T1000 (cell line): ENCODE measurements around the gene CHST11.
"Not testable (repeated sequence)": the region's sequence is repeated elsewhere in the genome, so short reads cannot be mapped to it uniquely, and the experiment has no call there.

Experiments
- DNase-seq: peaks from one replicate; lab custom pipeline; 2025; ENCODE audit warnings: mixed read lengths; lab: John Stamatoyannopoulos, UW

The CHST11 gene

DNA sequence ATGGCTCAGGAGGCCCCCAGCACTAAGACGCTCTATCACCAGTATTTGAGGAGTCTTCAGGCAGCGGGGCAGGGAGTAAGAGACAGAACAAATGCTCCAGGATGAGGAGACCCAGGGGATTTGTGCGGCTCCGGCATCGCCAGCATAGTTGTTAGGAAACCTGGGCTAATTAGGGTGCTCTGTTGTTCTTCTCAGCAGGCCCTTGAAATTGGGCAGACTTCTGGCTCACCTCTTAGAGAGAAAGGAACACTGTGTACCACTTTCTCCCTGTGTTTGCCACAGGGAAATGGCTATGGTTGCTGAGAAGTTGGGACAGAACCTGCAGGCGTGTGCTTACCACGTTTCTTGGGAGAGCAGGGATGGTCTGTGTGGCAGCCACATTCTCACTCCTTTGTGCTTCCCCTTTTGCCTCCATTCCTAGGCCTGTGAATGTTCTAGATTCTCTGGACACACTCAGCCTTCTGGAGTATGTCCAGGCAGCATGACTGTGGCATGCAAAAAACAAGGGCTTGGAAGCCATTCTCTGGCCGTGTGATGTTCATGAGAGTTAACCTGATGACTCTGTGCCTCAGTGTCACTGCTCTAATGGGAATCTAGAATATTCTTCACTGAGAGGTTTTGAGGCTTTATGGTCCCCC, 109.0 kb downstream of the CHST11 start:
- DNase-seq, result no peak

GRCh38 chr12:104566244-104566993, 109.7 kb downstream of the CHST11 start:
- no peak for DNase-seq

- DNase-seq, result no peak
Measured at GRCh38 chr12:104567832-104568486, 111.2 kb downstream of the CHST11 start.

DNA sequence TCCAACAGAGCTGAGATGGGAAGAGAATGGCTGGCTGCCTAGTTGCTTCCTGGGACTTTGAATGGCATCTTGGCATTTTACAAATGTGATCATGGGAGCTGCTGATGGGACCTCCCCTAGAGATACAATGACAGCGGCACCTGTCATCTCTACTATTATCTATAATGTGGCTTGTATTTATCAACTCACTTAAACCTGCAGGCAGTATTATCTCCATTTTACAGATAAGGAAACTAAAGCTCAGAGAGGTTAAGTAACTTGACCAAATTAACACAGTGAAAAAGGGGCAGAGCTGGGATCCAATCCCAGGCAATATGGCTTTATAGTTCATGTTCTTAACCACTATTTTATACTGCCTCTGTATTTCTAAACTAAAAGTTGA, 111.7 kb downstream of the CHST11 start:
- DNase-seq, result no peak

DNA sequence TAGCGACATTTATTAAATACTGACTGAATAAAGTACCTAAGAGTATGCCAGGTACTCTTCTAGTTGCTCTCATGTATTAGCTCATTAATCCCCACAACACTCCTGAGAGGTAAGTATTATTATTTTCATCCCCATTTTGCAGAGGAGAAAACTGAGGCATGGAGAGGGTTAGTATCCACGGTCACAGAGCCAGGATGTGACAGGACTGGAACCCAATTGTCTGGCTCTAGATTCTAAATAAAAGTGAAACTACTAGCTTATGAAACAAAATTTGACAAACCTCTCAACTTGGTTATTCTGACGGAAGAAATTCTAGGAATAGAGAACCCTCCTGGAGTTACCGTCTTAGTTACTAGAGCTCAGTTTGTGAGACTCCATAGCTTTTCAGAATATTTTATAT, 112.2 kb downstream of the CHST11 start:
- DNase-seq, result no peak

DNA sequence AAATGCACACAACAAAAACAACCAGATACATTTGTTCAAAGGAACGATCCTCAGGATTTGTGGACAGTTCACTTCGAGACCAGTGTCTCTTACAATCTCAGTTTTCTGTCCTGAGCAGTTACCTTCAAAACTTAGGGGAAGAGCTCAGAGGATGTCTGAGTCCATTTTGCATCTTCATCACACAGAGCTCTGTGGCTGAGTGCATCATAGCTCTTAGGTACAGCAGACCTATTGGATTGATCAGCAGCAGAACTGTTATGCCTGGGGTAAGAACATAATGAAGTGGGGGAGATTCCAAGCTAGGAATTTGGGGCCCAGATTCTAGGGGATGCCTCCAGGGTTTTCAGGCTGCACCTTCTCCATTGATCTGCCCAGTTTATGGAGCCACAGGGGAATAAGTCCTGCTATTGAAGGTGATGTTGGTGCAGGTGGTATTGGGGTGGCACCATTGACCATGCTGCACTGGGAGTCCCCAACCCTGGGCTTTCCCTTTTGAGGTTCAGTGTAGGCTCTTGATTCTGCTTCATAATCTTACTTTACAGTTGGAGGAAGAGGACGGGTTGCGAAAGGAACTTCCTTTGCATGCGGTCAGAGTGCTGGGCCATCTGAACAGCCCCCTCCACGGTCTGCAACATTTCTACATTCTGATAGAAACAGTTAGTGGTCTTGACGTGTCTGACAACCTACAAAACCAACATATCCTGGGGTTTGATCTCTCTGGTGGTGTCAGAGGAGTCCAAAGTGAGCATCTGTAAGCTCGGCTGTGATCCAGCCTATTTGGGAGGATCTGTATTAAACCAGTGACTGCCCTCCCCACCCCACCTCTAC, 112.8 kb downstream of the CHST11 start:
- DNase-seq, result no peak

GRCh38 chr12:104570174-104570907, 113.6 kb downstream of the CHST11 start:
- no peak for DNase-seq

DNA sequence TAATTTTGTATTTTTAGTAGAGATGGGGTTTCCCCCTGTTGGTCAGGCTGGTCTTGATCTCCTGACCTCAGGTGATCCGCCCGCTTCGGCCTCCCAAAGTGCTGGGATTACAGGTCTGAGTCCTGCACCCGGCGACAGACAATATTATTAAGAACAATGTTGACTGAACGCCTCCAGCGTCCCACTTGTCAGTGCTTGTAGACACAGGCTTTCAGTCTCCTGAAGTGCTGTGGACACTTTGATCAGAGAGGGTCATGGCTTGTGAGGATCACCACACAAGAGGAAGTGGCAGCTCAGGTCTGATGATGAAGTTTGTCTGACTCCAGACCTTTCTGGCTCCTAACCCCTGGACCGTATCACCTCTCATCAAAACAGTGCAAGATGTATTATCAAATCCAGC, 114.6 kb downstream of the CHST11 start:
- no peak for DNase-seq

DNA sequence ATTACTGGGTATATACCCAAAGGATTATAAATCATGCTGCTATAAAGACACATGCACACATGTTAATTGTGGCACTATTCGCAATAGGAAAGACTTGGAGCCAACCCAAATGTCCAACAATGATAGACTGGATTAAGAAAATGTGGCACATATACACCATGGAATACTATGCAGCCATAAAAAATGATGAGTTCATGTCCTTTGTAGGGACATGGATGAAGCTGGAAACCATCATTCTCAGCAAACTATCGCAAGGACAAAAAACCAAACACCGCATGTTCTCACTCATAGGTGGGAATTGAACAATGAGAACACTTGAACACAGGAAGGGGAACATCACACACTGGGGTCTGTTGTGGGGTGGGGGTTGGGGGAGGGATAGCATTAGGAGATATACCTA, 117.6 kb downstream of the CHST11 start:
- DNase-seq, result not testable (repeated sequence)

DNA sequence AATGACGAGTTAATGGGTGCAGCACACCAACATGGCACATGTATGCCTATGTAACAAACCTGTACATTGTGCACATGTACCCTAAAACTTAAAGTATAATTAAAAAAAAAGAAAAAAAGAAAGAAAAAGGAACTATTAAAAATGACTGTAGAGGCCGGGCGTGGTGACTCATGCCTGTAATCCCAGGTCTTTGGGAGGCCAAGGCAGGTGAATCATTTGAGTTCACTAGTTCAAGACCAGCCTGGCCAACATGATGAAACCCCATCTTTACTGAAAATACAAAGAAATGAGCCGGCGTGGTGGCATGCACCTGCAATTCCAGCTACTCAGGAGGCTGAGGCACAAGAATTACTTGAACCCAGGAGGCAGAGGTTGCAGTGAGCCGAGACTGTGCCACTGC, 118.0 kb downstream of the CHST11 start:
- DNase-seq, result not testable (repeated sequence)

DNA sequence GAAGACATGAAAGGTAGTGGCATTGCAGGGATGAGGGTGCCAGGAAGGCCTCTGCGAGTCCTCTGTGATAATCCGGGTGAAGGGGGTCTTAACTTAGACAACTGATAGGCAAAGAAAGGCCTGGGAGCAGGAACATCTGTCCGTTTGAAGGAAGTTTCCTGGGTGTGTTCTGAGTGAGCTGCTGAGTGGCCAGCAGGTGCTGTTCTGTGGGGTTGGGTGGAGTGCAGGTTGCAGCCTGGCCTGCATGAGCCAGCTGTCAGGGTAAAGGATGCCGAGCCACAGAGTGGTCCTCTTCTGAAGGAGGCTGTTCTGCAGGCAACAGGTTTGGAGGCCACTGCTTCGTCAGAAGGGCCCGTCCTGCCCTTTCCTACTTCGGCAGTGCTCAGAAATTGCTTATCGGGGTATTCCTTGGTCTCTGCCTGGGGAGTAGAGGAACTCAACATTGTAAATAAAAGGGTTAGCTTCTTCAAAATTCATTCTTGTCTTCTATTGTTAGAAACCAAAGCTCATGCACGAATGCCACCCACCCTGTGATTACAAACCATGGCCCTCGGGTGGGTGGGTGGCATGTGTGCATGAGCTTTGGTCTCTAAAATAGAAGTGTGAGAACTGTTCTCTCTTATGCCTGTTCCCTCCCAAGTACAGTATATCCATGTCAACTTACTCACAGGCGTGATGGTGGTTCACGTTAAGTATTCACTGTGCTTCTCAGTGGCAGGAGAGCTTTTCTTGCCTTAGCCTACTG, 118.9 kb downstream of the CHST11 start:
- DNase-seq, result no peak

DNA sequence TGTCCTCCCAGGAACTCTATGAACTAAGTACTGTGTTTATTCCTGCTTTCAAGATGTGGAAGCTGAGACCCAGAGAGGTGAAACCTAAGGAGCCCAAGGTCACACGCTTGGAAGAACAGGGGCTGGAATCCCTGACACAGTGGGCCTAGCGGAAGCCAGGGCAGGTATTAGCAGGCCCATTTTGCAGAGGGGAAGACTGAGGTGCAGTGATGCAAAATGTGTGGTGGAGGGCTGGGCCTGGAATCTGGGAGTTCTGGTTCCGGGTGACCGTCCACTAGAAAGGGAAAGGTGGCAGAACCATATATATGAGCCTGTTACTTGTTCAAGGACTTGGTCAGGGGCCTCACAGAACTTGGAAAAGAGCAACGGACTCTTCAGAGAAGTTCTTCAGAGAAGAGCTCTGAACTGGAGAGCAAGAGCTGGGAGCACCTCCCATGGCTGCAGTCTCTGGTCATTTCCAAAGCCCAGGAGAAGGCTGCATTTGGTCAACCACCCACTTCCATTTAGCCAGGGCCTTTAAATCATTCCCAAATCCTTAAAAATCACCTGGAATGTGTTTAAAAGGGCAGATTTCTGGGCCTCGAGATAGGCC, 119.5 kb downstream of the CHST11 start:
- no peak for DNase-seq

DNA sequence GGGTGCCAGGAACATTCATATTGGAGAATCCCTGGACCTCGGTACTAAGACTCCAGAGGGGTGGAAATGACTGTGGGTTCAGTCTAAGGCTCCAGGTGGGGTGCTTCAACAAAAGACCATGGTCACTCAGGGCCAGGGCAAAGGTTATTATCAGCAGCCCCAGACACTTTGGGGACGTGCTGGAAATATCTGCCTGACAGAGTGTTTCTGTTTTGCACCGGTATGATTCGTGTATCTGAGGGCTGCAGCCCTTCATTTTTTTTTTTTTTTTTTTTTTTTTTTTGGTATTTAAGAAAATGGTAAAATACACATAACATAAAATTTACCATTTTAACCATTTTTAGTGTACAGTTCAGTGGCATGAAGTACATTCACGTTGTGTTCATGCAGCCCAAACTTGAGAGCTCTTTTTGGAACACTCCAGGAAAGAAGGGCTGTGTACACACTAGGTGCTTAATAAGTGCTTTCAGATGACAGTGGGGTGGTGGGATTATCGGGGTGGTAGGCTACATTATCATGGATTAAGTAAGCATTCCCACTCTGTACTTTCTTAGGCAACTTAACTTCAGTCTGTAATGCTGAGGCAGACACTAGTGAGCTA, 120.3 kb downstream of the CHST11 start:
- no peak for DNase-seq

DNA sequence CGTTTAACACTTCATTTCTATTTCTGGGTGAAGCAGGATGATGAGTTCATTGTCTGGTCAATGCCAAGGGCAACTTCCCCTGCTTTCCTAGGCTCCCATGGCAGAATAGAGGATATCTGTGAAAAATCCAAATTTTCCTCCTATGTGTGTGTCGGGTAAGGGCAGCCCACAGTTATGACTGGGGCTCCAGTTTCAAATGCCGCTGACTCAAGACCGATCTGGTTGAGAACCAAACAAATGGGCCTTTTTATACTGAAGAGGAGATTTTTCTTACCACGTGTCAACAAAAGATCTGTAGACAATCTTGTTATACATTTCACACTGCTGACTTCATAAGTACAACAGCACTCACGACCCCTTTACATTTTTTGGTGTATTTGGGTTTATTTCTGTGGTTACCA, 120.8 kb downstream of the CHST11 start:
- DNase-seq, result no peak

GRCh38 chr12:104578453-104578852, 121.7 kb downstream of the CHST11 start:
- peak; percentile 7 for DNase-seq

DNA sequence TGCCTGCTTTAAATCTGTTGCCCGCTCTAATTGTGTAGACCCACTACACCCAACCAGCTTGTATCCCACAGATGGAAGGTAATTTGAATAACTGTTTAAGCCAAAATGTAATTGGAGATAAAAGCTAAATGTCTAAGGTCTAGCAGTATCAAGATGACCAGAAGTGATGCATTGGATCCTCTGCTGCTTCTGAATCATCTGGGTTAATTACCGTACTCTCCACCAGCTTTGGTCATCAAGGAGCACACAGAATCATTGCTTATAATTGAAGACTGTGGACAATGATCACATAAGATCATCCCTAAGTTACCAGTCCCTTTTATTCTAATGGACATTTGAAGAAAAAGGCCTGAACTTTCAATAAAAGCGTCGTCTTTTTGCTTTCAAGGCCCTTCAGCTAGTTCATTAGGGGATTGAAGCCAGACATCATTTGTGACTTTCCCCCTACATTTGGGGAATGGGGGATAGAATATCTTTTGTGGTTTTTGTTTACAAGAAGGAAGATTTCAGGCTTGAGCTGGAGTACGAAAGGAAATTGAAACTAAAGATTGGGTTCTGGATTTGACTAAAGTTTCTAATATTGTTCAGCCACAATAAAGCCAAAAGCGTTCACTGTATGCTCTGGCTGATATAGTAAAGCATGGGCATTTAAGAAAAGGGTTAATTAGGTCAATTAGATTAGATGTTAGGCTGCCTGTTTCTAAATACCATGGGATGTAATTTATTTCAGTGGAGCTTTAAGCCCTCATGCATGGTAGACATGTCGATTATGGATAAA, 123.2 kb downstream of the CHST11 start:
- DNase-seq, result no peak

- no peak for DNase-seq
Measured at GRCh38 chr12:104581005-104581570, 124.3 kb downstream of the CHST11 start.

- DNase-seq, result no peak
Measured at GRCh38 chr12:104582739-104583138, 126.0 kb downstream of the CHST11 start.

GRCh38 chr12:104583301-104583700, 126.6 kb downstream of the CHST11 start:
- DNase-seq, result no peak
